Activated CD4-positive, alpha-beta T cell treated with anti-CD3 and anti-CD28 coated beads, Interleukin-2, amount 50 U/mL, for 4 hours (primary cell): Measurements from ENCODE around the gene TCERG1L.
"Not testable (repeated sequence)": the region's sequence is repeated elsewhere in the genome, so short reads cannot be mapped to it uniquely, and the experiment has no call there.

ENCODE experiments used
- DNase-seq, 2 experiments: peaks; one replicate each; pipeline ENCODE4 v3.0.0-alpha.2; 2020

The TCERG1L gene, protein sequence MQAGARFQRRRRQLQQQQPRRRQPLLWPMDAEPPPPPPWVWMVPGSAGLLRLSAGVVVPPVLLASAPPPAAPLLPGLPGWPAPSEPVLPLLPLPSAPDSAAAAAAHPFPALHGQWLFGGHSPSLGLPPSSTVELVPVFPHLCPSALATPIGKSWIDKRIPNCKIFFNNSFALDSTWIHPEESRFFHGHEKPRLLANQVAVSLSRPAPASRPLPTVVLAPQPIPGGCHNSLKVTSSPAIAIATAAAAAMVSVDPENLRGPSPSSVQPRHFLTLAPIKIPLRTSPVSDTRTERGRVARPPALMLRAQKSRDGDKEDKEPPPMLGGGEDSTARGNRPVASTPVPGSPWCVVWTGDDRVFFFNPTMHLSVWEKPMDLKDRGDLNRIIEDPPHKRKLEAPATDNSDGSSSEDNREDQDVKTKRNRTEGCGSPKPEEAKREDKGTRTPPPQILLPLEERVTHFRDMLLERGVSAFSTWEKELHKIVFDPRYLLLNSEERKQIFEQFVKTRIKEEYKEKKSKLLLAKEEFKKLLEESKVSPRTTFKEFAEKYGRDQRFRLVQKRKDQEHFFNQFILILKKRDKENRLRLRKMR

DNA sequence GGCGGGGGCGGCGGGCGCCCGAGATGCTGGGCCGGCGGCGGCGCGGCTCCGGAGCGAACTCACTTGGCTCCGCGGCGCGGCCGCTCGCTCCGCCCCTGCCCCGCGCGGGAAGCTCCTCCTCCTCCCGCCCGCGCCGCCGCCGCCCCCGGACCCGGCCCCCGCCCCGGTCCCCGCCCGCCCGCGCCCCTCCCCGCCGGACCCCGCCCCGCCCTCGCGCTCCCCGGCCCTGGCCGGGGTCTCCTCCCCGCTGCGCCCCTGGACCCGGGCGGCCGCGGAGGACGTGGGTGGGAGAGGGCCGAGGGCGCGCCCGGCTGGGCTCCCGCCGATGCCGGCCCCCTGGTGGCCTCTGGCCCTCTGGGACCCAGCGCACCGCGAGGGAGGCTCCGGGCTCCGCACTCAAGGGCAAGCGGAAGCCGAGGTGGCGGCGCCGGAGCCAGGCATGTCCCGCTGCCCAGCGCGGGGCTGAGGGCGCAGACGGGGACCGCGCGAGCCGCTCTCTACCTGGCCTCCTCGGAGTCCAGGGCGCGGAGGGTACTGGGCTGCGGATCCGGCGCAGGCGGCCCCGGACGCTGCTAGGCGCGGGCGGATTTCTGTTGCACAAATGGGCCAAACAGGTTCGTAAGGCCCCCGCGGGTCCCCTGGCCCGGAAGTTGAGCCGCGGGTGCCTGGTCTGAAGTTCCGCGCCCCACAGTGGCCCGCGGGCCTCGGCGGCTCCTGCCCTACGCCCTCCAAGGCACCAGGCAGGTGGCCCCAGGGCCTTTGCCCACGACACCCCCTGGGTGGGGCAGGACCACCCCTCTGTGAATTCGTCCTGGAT, at the start of gene TCERG1L:
TSS of gene TCERG1L (minus strand) at position 61 of the 817 bp plus-strand sequence. CDS start 86 bp downstream, outside the sequence.
- no peak for DNase-seq

DNA sequence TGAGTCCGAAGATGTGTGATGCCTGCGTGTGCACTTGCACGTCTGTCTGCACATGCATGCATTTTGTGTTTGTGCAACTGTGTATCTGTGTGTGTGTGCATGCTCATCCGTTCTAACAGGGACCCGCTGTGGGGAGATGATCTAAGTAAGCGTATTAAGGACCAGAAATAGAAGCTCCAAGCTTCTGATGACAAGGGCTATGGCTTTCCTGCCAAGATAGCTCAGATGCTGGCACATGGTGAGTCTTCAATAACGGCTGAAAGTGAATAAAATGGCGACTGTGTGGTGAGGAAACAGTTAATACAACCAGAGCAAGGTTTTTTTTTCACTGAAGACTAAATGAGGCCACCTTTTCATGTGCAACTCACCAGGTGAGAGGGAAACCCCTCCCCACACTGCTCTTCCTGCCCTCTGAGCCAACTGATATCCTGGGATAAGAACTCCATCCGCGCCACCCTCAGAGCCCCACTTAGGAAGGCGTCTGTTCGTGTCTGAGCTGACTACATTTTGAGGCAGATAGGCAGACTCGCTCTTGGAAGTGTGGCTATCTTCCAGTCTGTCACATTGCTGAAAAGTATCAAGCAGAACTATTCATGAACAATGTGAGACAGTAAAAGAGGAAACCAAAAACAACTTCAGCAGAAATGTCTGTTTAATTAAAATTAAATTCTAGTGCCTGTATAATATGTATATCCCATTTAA, 47.4 kb upstream of the TCERG1L start:
- no peak for DNase-seq

DNA sequence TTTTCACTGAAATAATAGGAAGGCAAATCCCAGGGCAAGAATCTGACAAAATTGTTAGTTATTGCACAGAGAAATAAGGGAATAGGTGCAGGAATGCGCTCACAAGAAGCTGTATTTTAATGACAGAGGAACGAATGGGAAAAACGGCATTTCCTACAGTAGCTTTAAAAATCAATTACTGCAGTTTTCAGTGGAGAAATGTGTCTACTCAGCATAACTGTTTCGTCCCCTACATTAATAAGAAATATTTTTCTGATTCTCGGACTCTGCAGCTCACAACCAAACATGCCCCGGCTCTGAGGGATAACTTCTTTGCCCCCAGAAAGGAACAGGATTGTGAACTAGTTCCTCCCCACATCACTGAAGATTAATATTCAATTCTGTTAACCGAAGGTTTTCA, 44.9 kb upstream of the TCERG1L start:
- no peak for DNase-seq

DNA sequence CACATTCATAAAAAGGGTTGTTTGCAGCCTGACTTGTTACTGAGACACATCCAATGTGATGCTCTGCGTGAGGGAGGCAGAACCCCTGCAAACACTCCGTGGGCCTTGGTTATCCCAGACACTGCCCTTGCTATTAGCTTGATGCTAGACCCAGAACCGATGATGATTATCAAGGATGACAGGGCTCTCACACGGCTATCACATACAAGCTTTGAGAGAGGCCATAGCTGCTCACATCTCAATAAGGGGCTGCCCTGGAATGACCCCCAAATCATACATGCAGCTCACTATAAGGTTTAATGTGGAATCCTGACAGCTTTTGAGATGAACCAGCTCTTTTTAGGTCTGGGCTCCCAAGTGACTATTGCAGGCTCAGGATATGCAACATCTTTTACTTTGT, 44.4 kb upstream of the TCERG1L start:
- no peak for DNase-seq

DNA sequence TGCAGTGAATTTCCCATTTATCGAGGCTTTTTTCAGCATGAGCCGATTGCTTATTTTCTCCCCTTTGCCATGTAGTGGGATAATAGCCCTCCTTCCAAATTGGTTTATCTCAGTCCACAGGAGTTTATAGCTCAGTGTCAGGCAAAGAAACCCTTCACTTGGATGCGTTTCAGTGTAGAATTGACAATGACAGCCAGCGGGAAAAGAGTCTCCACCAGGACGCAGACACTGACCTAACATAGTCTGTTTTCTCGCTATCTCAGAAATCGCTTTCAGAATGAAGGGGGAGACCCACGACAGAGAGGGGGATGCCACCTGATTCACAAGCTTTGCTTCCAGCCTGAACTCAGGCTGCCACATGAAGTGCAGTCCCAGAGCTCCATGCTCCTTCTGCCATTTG, 43.5 kb upstream of the TCERG1L start:
- DNase-seq = no peak

DNA sequence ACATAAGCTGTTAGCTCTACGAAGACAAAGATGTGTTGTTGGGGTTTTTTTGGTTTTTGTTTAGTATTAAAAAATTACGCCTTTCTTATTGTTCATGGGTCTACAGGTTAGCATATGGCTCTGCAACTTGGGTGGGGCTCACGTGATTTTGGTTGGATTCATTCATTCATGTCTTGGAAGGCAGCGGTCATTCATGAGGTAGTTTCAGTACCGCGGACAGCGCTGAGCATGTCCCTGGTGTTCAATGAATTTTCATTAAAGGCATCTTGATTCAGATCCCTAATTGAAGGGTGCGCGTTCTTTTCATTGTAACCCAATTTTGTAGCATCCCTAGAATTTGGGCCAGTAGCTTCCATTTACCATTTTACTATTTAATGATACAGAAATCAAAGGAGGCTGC, 42.9 kb upstream of the TCERG1L start:
- no peak for DNase-seq

DNA sequence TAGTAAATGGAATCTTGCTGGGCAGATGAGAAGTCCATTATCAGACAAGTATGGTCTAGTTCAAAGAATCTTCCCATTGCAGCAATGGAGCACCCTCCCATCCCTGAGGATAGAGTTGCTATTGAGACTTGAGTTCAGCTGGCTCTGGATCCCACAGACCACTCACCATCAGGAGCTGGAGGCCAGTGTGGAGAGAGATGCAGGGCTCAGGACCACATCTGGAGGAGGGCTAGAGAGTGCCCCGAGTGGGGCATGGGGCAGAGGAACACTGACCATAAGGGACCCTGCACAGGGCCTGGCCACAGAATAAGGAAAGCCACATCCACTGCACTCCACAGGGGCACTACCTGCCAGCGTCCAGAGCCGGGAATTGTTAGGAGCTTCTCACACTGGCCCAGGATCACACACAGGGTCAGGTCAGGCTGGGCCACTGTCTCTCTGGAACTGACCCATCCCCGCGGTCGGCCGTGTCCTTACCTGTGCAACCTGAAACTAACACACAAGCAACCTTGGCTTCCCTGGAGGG, 41.3 kb upstream of the TCERG1L start:
- no peak for DNase-seq

DNA sequence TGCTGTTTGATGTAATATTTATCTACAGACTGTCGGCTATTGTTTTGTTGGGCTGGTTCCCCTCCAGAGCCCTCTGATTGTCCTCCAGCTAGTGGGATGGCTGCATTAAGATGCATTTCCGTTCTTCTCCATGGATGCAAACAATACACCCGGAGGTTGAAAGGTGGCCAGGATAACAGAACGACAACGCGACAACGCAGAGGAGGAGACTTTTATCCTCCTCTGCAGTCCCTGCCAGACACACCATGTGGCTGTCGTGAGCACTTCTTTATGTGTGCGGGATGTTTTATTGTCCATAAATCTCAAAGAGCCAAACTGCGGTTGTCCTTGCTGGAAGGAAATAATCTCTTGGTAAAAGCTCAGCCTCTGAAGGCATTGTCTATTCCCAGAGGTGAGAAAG, 39.1 kb upstream of the TCERG1L start:
- no peak for DNase-seq

DNA sequence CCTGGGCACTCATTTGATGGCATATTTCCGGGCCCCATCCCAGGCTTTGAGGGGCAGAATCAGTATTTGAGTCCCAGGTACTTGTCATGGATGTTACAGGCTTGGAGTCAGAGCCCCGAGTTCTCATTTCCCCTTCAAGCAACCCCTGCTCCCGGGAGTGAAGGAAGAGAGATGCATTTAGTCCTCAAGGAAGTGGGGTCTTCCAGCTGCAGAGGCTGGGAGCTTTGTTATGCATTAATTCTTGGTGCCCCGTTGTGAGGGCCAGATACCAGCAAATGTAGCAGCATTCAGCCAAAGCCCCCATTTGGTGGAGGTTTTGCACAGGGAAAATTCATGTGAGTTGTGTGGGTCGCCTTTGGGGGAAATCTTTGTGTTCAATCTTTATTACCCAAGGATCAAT, 38.7 kb upstream of the TCERG1L start:
- no peak for DNase-seq

DNA sequence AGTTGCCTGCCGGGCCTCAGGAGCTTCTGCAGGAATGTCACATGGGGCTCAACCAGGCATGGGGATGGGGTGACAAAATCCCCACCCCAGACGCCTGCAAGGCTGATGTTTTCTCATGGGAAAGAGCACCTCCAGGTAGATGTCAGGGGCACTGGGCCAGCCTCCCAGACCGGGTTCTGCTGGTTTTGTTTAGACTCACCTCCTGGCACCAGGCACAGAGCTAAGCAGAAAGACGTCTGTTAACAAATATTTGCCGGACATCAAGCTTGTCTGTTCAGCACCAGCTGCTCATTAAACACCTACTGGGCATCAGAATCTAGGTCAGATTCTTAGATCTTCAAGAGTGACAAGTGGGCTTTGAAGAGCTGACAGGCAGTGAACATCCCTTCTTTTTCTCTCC, 34.9 kb upstream of the TCERG1L start:
- no peak for DNase-seq

DNA sequence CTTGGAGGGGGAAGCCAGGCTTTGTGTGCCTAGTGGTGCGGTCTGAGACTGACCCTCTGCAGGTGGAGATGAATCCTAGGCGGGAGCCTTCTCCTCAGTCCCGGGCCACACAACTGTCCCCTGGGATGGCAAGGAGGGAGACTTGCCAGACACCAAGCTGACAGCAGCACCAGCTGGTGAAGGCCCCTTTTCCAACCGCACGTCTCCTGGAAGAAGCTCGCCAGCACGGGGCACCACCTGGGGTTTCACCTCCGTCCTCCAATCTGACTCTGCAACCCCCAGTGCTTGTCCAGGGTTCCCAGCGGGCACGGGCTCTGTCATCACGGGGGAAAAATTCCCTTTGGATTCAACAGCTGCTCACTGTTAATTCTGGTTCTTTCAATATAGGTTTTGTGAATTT, 34.2 kb upstream of the TCERG1L start:
- DNase-seq = no peak

DNA sequence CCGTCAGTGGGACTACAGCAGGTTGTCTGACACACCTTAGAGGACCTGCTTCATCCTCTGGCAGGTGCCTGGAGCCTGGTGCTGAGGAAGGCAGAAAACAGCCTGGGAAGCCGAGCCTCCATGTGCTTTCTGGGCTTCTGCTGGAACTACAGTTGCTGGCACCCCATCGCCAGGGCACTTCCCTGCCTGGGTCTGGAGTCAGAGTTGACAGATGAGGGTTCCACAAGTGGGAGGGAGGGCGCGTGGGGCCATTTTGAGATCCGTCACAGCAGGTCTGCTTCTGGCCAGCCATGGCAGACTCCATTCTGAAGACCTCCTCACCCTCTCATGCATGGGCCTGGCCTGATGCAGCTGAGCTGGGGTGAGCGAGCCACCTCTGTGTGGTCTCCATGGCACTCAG, 33.2 kb upstream of the TCERG1L start:
- DNase-seq = no peak

DNA sequence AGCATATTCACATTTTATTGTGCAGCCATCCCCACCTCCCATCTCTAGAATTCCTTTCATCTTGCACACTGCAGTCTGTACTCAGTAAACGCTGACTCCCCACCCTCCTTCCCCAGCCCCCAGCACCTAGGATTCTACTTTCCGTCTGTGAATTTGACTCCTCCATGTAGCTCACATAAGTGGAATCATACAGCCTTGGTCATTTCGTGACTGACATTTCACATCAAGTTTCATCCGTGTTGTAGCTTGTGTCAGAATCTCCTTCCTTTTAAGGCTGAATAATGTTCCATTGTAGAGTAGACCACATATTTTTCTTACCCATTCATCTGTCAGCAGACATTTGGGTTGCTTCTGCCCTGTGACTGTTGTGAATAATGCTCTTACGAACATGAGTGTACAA, 26.2 kb upstream of the TCERG1L start:
- DNase-seq = no peak

DNA sequence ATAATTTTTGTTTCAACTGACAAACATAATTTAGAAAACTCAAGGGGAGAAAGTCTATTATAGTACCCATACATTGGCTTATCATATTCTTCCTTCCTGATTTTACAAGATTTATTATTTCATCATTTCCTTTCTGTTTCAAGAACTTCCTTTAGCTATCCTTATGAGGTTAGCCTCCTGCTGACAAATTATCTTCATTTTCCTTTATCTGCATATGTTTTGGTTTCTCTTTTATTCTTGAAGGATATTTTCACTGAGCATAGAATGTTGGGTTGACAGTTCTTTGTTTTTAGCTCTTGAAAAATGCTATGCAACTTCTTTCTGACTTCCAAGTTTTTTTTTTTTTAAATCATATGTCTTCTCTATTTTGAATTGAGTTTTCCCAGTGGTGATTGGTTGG, 21.3 kb upstream of the TCERG1L start:
- DNase-seq = no peak

DNA sequence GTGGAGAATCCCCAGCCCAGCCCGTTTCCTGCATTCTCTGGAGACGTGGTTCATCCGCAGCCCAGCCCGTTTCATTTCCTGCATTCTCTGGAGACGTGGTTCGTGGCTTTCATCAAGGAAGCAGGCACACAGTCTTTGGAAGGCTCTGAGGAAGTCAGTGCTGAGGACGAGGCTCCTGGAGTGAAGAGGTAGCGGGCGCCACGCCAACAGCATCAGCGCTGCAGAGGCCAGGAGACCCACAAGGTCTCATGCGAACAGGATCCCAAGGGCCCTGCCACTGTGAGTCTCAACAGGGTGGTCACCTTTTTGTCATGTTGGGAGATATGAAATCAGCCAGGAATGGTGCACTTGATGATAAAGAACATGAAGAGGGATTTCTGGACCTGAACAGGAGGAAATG, 12.4 kb upstream of the TCERG1L start:
- no peak for DNase-seq

DNA sequence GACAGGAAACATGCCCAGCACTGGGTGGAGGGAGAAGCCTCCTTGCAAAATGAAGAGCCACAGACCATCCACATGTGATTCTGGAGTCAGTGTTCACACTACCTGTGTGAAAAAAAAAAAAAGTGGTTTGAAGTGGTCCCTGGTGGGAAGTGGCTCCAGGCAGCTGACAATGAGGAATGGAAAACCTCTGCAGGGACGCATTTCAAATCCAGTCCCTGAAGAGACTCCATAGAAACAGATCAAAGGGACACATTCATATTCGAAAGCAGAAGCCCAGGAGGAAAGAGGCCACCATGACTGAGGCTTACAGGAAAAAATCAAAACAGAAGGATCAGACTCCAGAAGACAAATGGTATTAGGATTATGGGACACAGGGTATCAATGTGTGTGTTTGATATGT, 11.5 kb upstream of the TCERG1L start:
- no peak for DNase-seq

DNA sequence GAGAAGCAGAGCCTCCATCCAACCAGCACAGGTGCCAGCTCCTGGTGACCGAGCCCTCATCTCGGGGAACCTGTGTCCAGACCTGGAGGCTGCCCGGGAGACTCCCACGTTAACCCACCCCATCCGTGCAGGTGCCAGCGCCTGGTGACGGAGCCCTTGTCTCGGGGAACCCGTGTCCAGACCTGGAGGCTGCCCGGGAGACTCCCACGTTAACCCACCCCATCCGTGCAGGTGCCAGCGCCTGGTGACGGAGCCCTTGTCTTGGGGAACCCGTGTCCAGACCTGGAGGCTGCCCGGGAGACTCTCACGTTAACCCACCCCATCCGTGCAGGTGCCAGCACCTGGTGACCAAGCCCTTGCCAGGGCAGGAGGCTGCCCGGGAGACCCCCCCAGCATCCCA, 11.1 kb upstream of the TCERG1L start:
- not testable (repeated sequence) for DNase-seq

DNA sequence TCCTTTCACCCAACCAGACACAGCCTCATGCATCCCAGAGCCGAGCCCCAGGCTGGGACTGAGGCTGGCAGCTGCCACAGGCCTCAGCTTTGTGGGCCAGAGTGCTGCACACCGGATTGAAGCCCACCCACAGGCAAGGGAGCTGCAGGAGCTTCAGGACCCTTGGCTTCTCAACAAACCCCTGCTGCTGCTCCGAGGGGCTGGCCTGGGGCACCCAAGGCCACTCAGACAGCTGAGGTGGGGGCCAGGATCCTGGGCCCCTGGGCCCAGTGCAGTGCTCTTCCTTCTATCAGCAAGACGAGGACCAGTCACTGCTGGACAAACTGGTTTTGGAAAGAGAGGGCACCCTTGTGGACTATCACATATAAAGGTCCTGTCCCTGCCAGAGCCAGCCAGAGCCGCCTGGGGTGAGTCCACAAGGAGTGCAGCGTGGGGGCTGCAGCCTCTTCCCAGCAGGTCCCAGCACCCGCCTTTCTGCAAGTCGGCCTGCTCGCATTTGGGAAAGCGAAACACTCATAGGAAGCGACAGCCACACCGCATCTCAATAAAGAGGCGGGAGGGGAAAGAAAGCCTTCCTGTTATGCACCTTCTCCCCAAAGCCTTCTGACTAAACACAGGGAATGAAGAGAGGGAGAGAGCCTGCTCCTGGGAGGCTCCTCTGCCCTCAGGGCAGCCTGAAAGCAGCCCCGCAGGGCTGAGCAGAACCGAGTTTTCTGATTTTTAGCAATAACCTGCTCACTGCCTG, 9.5 kb upstream of the TCERG1L start:
- no peak for DNase-seq

DNA sequence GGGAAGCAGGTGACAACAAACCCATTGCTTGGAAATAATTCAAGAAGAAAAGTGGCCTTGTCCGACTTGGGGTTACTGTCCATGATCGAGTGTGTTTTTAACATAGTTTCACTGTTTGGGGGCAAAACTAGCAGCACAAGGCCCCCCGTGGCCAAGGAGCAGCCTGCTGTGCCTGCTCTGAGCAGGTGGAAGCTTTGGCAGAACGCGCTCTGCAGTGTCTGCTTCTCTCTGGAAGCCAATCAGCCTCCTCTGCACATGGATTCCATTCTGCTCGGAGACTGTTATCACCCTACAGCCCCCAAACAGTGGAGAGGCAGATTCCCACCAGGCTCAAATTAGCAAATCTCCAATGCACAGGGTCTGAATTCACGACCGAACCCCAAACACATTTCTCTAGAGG, 7.3 kb upstream of the TCERG1L start:
- DNase-seq = no peak

DNA sequence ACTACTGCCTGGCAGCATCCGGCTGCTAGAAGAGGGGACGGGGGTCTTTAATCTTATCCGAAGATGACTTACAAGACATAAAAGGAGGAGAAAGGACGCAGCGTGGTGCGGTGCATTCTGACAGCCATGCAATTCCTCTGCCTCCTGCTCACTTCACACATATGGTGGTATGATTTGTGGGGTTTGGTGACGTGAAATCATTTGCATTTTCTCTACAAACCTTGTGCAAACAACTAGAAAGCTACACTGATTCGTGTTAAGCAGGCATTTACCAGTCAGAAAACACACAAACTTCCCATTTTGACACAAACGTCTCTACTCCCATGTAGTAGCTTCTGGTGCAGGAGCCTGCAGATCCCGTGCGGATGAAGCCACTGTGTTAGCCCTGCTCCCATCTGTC, 6.8 kb upstream of the TCERG1L start:
- no peak for DNase-seq

DNA sequence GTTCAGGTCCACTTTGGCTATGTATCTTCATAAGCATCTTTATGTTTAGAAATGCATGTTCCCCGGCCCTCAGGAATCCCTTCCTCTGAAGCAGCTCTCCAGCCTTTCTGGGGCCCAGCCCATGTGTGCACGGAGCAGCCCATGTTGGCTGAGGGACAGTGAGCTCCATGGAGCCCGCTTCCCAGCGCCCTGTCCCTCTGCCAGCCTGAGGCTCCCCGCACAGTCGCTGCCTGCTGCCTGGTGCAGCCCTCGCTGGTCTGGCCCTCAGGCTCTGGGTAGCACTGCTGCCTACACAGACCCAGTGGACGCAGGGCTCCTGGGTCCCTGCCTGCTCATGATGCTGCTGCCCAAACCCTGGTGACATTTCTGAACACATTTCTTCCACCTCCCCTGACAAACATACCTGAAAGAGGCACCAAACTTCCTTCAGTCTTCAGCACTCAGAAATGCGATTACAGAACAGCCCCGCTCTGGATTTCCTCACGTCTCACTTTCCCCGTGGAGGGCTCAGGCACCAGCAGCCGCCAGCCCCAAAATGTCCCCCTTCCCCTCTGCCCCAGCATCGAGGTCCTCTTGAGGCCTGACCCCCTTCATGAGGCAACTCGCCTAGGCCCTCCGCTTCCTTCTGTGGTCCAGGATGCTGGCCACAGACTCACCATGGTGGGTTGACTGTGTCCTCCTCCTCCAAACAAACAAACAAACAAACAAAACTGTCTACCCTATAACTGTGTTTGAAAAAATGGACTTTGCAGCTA, 5.0 kb upstream of the TCERG1L start:
- no peak for DNase-seq

DNA sequence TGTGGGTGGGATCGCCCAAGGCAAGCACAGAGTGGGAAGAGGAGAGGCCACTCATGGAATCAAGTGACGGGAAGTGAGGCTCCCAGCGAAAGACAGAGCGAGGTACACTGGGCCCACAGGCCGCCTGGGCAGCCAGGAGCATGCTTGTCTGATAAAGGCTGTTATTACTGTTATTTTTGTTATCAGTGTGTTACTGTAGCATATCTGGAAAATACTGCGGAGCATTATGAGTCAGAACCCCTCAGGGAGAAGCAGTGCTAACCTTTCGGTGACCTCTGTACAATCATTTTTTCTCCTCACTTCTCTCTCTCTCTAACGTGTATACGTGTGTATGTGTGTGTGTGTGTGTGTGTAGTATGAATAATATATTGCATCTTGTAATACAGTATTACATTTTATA, 3.8 kb upstream of the TCERG1L start:
- no peak for DNase-seq
